NCI-H226 (cell line): Measurements from ENCODE around the gene MSH3.
"Not testable (repeated sequence)": the region's sequence is repeated elsewhere in the genome, so short reads cannot be mapped to it uniquely, and the experiment has no call there.

Source experiments
- DNase-seq: peaks from one replicate; pipeline ENCODE4 v3.0.0-alpha.2; 2015

Gene MSH3

GRCh38 chr5:80864109-80864508 is 209.7 kb downstream of the MSH3 start:
- DNase-seq: no peak

- DNase-seq: no peak
These were observed 210.4 kb downstream of the MSH3 start for GRCh38 chr5:80864706-80865435.

GRCh38 chr5:80865551-80865950 is 211.1 kb downstream of the MSH3 start:
- no peak for DNase-seq

GRCh38 chr5:80866371-80866770 is 211.9 kb downstream of the MSH3 start:
- no peak for DNase-seq

- no peak for DNase-seq
These were observed 212.8 kb downstream of the MSH3 start for GRCh38 chr5:80867233-80867632.

- DNase-seq: no peak
These were observed 216.0 kb downstream of the MSH3 start for GRCh38 chr5:80870442-80870841.

GRCh38 chr5:80871541-80871961 is 217.1 kb downstream of the MSH3 start:
- peak; percentile 23 for DNase-seq

- no peak for DNase-seq
These were observed 219.7 kb downstream of the MSH3 start for GRCh38 chr5:80874162-80874561.

- no peak for DNase-seq
These were observed 223.1 kb downstream of the MSH3 start for GRCh38 chr5:80877592-80877991.

GRCh38 chr5:80881726-80882125 is 227.3 kb downstream of the MSH3 start:
- DNase-seq: no peak

- not testable (repeated sequence) for DNase-seq
These were observed 228.9 kb downstream of the MSH3 start for GRCh38 chr5:80883390-80883789.

- no peak for DNase-seq
These were observed 229.8 kb downstream of the MSH3 start for GRCh38 chr5:80884086-80884813.

GRCh38 chr5:80884929-80885328 is 230.5 kb downstream of the MSH3 start:
- no peak for DNase-seq

- no peak for DNase-seq
These were observed 231.0 kb downstream of the MSH3 start for GRCh38 chr5:80885396-80886000.

- no peak for DNase-seq
These were observed 239.6 kb downstream of the MSH3 start for GRCh38 chr5:80894083-80894482.

GRCh38 chr5:80895523-80895922 is 241.1 kb downstream of the MSH3 start:
- no peak for DNase-seq

GRCh38 chr5:80902624-80903023 is 248.2 kb downstream of the MSH3 start:
- not testable (repeated sequence) for DNase-seq

GRCh38 chr5:80904533-80905187 is 250.2 kb downstream of the MSH3 start:
- DNase-seq: no peak

GRCh38 chr5:80905405-80905804 is 251.0 kb downstream of the MSH3 start:
- no peak for DNase-seq

GRCh38 chr5:80912479-80912878 is 258.0 kb downstream of the MSH3 start:
- DNase-seq: no peak

- DNase-seq: peak; percentile 61
These were observed 261.3 kb downstream of the MSH3 start for GRCh38 chr5:80915716-80916115.

GRCh38 chr5:80916676-80917075 is 262.2 kb downstream of the MSH3 start:
- DNase-seq: no peak

GRCh38 chr5:80917631-80918030 is 263.2 kb downstream of the MSH3 start:
- DNase-seq: no peak
